GM06990 (cell line): Measurements from ENCODE around the gene SEMA6B.
A peak's percentile ranks its signal among the peaks of the same experiment; 100 is the strongest.

Experiments
- DNase-seq: peaks from one replicate; pipeline ENCODE4 v3.0.0-alpha.2; 2011; ENCODE audit not compliant: insufficient read length; ENCODE audit errors: extremely low read depth
- H3K27me3 ChIP-seq: replicated peaks from 2 replicates; pipeline ENCODE4 v1.6.0; 2011; ENCODE audit warnings: low read length; ENCODE audit not compliant: control insufficient read depth, insufficient read depth
- H3K36me3 ChIP-seq: 2 replicates; pipeline ENCODE4 v1.5.1; 2011; ENCODE audit warnings: low read length; ENCODE audit not compliant: control insufficient read depth, insufficient read depth
- H3K4me3 ChIP-seq: replicated peaks from 2 replicates; pipeline ENCODE4 v1.5.1; 2011; ENCODE audit warnings: low read depth, mild to moderate bottlenecking, control low read depth, low read length
- CTCF ChIP-seq: IDR thresholded peaks from 2 replicates; pipeline ENCODE4 v1.5.1; 2011; ENCODE audit warnings: low read length, control low read depth, mild to moderate bottlenecking, inconsistent platforms; ENCODE audit not compliant: insufficient read depth, poor library complexity, severe bottlenecking

The SEMA6B gene

GRCh38 chr19:4592445-4592844 is 33.0 kb upstream of the SEMA6B start:
- TF ChIP-seq CTCF: no peak
- Histone ChIP-seq H3K36me3 (no peaks in the 10 kb centered on the region), H3K4me3 (no peak overlapping the region), H3K27me3 (no peaks in the 10 kb centered on the region; the same call in 1 of the 2 replicates)
- DNase-seq: no peak

GRCh38 chr19:4591320-4591719 is 31.8 kb upstream of the SEMA6B start:
- no peak overlapping the region for H3K4me3 ChIP-seq
- H3K36me3 ChIP-seq: no peaks in the 10 kb centered on the region
- no peak for TF ChIP-seq CTCF
- no peaks in the 10 kb centered on the region; the same call in 1 of the 2 replicates for H3K27me3 ChIP-seq
- no peak for DNase-seq

- Histone ChIP-seq H3K36me3 (no peaks in the 10 kb centered on the region), H3K27me3 (no peaks in the 10 kb centered on the region; the same call in 1 of the 2 replicates), H3K4me3 (no peak overlapping the region)
- no peak for TF ChIP-seq CTCF
- no peak for DNase-seq
These were observed 31.1 kb upstream of the SEMA6B start for GRCh38 chr19:4590559-4590958.

- Histone ChIP-seq H3K36me3 (no peaks in the 10 kb centered on the region), H3K27me3 (no peaks in the 10 kb centered on the region; the same call in 1 of the 2 replicates), H3K4me3 (no peak overlapping the region)
- DNase-seq: no peak
- peak; percentile 77 for TF ChIP-seq CTCF
These were observed 30.3 kb upstream of the SEMA6B start for GRCh38 chr19:4589579-4590410.

GRCh38 chr19:4588291-4588761 is 28.8 kb upstream of the SEMA6B start:
- Histone ChIP-seq H3K36me3 (no peaks in the 10 kb centered on the region), H3K4me3 (no peak overlapping the region), H3K27me3 (no peaks in the 10 kb centered on the region; the same call in 1 of the 2 replicates)
- no peak for DNase-seq
- no peak for TF ChIP-seq CTCF

GRCh38 chr19:4587527-4587926 is 28.0 kb upstream of the SEMA6B start:
- DNase-seq: no peak
- Histone ChIP-seq H3K27me3 (no peaks in the 10 kb centered on the region; the same call in 1 of the 2 replicates), H3K4me3 (no peak overlapping the region), H3K36me3 (no peaks in the 10 kb centered on the region)
- no peak for TF ChIP-seq CTCF
